GM19351 (cell line): Measurements from ENCODE around the gene KIF3A.

Source experiments
- ATAC-seq: cut with Tn5 transposase; IDR thresholded peaks from one replicate; pipeline ENCODE4 v1.9.1; 2021; ENCODE audit warnings: mild to moderate bottlenecking, moderate library complexity; ENCODE audit not compliant: unreplicated experiment

KIF3A gene

DNA sequence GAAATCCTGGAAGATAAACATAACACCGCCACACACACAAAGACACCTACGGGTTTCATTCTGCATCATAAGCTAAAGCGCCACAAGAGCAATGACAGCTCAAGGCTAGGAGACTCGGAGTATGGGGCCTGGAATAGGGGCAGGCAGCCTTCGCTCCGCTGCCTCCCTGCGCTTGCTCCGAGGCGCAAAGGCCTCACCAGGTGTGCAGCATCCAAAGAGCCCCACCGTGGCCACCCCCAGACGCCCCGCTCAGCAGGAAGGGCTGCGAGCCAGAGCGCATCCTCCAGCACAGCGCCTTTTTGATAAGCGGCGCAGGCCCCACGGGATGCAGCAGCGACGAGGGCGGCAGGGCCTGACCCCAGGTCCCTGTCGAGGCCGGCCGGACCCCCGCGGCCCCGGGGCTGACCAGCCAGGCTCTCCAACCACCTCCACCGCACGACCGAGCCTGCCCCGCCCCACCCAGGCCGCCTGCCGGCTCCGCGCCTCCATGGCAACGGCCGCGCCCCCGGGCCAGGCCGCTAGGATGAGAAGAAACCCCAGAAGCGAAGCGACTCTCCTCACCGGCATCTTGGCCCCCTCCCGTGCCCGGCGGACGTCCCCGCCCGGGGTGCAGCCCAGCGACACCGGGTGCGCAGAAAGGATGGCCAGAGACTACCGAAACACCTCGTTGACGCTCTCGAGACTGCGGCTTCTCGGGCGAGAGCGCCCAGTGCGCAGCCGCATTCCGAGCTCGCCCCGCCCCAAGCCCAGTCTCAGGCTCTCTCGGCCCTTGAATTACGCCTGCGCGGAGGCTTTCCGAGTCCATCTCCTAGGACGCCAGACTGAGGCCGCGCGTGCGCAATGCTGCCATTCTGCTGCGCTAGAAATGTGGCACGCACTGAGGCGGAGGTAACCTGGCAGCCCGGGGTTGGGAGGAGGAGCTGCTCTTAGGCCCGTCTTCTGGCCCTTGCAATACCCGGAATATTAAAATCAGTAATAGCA is at the start of gene KIF3A:
TSS of gene KIF3A (minus strand) at position 694 of the 981 bp plus-strand sequence. CDS start at position 567, 127 bp downstream.
- ATAC-seq, result peak; percentile 86

- ATAC-seq, result no peak
These were observed 49.7 kb upstream of the KIF3A start for GRCh38 chr5:132787076-132787475.

DNA sequence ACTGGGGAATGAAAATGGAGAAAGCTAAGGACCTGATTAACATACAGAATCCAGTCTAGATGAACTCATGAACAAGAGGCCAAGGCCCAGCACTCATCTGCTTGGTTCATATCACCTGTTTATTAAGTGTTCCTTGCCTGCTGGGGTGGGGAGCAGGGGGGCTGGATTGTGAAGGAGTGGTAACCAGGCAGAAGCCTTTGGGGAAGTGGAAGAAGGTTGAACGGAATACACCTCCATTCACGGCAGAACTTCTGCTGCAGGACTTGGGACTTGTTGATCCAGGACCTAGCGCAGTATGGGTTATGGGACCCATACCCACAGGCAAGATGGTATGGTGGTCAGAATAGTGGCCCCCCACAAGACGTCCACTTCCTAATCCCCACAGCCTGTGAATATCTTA is 48.5 kb upstream of the KIF3A start:
- no peak for ATAC-seq

- ATAC-seq, result no peak
These were observed 48.0 kb upstream of the KIF3A start for GRCh38 chr5:132785365-132785764.

DNA sequence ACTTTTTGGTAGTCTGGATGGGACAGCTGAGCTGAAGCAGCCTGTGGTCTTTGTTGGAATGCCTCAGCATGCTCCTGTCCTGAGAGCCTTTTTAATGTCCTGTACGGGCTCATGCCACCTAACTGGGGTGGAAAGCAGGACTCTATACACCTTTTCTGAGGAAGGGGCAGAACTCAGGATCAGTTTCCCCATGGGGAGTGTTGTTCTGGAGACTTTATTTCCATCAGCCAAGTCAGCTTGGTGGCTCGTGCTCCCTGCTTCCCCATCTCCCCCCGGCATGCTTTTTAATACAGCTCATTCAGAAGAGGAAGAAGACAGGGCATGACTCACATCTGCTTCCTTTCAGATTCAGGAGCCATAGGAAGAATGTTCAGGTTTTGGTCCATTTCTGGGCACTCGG is 44.8 kb upstream of the KIF3A start:
- no peak for ATAC-seq

- no peak for ATAC-seq
These were observed 43.7 kb upstream of the KIF3A start for GRCh38 chr5:132781029-132781428.

DNA sequence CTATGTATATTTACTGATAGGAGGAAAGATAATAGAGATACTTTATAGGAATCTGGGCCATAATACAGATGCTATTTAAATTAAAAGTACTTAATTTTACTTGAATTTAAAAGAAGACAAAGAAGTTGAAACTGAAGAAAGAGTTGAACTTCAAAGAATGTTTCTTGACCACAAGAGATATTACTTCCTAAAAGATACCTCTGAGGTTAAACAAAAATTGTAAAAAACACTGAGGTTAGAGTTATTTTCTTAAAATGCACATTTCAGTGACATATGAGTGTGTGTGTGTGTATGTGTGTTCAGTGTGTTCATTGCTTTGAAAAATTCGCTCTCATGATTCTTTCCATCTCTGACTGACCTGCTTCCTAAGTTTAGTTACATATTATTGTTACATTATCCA is 43.2 kb upstream of the KIF3A start:
- ATAC-seq, result no peak

DNA sequence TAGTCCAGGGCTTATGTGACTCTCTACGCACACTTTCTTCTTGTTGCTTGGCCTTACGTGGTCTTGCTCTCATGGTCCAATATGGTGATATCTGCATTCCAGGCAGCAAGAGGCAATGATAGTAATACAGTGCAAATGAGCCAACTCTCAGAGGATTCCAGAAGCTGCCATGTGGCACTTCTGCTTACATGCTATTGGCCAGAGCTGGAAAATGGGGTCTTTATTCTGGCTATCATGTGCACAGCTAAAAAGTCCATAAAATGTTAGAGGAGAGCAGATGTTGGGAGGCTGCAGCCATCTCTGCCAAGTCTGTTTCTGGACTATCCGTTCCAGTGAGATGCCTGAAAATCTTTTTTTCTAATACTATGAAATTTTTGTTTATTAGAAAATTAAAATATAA is 42.6 kb upstream of the KIF3A start:
- no peak for ATAC-seq

DNA sequence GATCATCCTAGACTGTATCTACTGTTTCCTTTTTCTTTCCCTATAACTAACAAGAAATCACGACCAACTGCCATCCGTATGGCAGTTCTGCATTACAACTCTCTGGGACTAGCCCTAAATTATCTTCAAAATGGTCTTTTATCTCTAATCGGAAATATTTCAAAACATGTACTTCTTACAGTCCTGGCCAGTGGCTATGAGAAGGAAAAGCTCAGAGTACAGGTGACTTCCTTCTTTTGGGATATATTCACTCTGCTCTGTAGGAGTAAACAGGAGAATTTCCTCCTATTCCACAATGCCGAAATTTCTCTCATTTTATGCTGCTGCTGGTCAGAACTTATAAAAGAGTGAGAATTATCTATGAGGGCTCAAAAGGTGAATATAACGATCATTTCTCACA is 41.5 kb upstream of the KIF3A start:
- no peak for ATAC-seq

- no peak for ATAC-seq
These were observed 40.8 kb upstream of the KIF3A start for GRCh38 chr5:132778129-132778528.

DNA sequence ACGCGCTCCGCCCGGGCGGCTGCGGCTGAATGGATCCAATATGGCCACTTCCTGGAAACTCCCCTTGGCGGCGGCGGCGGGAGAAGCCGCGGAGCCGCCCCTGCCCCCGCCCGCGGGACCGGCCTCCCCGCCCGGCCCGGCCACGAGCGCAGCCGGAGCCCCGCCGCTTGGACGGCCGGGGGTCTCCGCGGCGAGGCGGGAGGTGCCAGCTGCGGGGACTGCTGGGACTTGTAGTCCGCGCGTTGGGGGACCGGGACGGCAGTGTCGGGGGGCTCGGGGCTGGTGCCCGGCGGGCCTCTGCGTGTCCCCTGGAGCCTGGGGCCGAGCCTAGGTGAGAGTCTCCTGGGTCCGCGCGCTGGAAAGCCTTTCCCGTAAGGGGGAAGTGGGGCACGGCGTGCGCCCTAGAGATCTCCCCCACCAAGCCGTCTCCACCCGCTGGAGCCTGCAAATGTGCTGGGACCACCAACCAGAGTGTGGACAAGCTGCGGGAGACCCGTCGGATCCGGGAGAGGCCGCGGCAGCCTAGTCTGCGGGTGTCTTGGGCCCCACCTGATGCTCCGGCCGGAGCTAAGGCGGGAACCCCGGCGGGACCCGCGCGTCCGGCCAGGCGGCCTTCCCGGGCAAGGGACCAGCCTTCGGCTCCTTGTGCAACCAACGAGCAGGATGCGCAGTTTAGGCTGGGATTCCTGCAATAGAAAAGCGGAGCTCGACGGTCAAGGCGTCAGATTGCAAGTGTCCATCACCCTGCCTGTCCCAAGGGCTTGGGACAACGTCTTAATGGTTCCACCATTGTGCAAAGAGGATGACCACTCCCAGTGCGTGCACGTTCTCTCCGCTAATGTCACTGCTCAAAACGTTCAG is 40.1 kb upstream of the KIF3A start, which contains the start of gene SEPTIN8:
TSS of gene SEPTIN8 (minus strand) at position 31 of the 861 bp plus-strand sequence. CDS start 102 bp downstream, outside the sequence.
- ATAC-seq, result peak; percentile 51

- peak; percentile 35 for ATAC-seq
These were observed 39.5 kb upstream of the KIF3A start for GRCh38 chr5:132776938-132777208.

DNA sequence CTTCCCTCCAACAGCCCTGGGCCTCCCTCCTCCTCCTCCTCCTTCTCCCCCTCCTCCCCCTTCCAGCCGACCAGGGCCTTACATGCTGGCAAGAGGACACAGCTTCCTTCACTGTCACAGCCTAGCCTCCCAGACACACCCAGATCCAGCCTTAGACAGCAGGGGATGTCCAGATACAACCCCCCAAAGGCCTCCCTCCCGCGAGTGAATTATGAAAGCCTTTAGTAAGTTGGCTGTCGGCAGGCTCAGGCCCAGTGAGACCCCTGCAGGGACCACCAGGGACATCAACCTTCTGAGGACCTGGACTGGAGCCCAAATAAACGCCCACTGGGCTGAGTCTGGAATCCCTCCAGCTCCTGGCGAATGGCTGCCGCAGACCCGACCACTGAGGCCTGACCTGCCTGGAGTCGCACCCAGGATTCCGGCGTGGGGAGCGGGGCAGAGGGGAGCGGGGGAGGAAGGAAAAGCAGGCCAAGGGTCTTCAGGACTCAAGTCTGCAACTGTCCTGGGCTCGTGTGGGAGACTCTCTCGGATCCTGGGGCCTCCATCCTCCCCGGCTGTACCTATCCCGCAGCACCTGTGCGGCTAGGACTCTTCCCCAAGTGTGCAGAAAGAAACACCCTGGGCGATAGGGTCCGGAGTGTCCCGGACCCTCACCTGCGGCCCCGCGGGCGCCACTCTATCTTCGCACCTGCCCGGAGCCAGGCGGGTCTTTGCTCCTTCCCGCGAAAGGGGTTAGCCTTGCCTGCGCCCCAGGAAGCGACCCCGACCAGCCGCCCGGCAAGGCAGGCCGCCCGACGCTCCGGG is 39.0 kb upstream of the KIF3A start:
- peak; percentile 27 for ATAC-seq

DNA sequence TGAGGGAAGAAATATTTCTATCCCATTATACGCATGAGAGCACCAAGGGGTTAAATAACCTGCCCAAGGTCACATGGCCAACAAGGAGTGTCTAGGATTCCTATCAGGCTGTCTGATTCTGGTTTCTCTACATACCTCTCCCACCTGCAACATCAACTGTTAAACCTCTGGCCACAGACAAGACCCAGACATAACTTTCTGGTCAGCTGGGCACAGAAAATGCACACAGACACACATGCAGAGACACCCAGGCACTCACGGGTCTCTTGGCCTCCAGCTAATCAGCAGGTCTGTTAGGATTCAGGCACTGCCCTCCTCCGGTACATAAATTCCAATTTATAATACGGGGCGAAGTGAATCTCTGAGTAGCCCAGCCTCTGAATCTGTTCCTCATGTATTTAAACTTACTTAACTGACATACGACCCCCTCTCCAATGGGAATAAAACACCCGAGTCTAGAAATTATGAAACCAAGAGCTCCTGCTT is 38.2 kb upstream of the KIF3A start:
- no peak for ATAC-seq

DNA sequence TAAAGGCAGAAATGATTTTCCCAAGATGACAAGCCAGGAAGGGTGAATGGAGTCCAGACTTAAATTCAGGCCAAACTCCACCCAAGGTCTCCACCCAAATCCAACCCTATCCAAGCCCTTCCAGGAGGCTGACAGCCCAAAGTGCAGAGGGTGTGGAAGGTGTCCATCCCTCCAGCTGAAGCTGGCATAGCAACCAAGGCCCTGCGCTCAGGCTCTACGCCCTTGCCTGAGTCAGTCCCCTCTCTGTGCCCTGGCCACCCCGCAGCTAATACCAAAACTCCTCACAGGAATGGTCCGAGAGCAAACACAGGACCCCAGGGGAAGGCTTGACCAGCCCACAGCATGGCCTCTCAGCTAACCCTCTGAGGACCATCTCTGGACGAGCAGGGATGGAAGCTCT is 37.5 kb upstream of the KIF3A start:
- no peak for ATAC-seq

DNA sequence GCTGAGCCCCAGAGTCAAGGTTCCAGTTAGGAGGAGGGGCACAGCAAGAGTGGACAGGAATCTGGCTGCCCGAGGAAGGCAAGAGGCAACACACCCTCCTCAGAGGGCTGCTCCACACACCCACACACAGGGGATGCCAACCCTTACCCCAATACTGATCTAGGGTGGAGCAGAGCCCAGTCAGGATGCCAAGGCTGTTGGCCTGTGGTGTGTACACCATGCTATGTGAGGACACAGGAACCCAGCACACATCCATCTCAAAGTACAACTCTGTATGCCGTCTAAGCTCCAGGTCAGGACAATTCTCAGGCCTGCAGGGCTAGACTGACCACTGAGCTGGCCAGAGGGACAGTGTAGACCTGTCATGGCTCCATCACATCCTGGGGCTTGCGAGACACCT is 37.1 kb upstream of the KIF3A start:
- ATAC-seq, result no peak

DNA sequence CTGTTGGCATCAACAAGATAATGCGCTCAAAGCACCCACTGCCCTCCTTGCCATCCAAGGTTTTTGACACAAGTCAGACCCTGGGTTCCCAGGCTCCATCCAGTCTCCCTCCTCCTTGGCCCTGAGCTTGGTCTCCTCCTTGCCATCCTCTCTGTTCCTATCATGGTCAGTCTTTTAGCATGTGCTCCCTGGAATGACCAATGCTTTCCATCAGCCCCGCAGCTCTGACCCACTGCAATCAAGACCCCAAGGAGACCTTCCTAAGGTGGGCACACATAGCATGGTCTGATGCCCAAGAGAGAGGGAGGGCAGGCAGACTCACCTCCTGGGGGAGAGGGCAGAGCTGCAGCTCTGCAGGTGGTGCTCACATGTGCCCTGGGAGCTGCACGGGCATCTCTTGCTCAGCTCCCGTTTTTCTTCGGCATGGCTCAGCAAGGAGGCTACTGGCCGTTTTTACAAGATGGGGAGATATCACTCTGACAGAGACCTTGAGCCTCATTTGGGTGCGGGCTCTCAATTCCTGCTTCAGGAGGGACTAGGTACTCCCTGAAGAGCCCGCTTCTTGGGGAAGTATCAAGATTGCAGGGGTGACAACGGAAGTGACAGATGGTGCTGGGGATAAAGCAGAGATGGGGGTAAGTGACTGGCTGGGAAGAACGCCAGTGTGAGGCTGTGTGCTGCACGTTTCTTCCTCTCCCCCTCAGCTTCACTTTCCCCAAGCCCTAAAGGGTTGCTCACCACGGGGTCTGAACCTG is 36.4 kb upstream of the KIF3A start:
- ATAC-seq, result no peak

DNA sequence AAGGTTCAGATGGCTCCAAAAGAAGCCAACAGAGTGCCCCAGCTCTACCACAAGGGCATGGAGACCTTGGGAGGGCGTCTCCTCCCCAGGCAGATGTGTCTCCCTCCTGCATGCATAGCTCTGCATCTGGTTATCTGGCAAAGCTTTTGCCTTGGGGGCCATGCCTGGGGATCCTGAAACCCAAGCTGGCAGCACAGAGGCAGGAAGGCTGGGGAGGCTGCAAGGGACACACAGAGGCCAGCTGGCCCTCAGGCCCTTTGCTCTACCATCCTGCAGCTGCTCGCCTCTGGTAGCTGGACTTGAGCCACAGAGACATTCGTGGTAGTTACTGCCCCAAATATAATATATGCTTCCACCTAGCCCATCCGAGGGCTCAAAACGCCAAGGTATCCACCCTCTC is 35.8 kb upstream of the KIF3A start:
- ATAC-seq, result no peak

GRCh38 chr5:132772291-132773070 is 35.1 kb upstream of the KIF3A start:
- no peak for ATAC-seq
